Measurements from ENCODE around the gene CCDC88C. TPM values are rescaled to one million over a fixed set of nuclear protein-coding genes. Genes with fewer than 3 reads are reported as not detected.

Gene CCDC88C, protein sequence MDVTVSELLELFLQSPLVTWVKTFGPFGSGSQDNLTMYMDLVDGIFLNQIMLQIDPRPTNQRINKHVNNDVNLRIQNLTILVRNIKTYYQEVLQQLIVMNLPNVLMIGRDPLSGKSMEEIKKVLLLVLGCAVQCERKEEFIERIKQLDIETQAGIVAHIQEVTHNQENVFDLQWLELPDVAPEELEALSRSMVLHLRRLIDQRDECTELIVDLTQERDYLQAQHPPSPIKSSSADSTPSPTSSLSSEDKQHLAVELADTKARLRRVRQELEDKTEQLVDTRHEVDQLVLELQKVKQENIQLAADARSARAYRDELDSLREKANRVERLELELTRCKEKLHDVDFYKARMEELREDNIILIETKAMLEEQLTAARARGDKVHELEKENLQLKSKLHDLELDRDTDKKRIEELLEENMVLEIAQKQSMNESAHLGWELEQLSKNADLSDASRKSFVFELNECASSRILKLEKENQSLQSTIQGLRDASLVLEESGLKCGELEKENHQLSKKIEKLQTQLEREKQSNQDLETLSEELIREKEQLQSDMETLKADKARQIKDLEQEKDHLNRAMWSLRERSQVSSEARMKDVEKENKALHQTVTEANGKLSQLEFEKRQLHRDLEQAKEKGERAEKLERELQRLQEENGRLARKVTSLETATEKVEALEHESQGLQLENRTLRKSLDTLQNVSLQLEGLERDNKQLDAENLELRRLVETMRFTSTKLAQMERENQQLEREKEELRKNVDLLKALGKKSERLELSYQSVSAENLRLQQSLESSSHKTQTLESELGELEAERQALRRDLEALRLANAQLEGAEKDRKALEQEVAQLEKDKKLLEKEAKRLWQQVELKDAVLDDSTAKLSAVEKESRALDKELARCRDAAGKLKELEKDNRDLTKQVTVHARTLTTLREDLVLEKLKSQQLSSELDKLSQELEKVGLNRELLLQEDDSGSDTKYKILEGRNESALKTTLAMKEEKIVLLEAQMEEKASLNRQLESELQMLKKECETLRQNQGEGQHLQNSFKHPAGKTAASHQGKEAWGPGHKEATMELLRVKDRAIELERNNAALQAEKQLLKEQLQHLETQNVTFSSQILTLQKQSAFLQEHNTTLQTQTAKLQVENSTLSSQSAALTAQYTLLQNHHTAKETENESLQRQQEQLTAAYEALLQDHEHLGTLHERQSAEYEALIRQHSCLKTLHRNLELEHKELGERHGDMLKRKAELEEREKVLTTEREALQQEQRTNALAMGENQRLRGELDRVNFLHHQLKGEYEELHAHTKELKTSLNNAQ (N-terminal part only)
- 19.7 and 27.4 TPM in 2 replicates for total RNA-seq (2014; rRNA removed)
- Bru-seq, nascent RNA: percentile 61 among the genes with signal in this experiment
- percentile 62 among the genes with signal in this experiment for BruChase-seq, experiment 1, labeled RNA remaining after a 6-hour chase
- BruChase-seq, experiment 2, labeled RNA remaining after a 2-hour chase: percentile 58 among the genes with signal in this experiment
- long read RNA-seq, partial matches to known transcripts: 9 of 42 reads
- long read RNA-seq, other reads (novel, unspliced or antisense): 32 of 42 reads

DNA sequence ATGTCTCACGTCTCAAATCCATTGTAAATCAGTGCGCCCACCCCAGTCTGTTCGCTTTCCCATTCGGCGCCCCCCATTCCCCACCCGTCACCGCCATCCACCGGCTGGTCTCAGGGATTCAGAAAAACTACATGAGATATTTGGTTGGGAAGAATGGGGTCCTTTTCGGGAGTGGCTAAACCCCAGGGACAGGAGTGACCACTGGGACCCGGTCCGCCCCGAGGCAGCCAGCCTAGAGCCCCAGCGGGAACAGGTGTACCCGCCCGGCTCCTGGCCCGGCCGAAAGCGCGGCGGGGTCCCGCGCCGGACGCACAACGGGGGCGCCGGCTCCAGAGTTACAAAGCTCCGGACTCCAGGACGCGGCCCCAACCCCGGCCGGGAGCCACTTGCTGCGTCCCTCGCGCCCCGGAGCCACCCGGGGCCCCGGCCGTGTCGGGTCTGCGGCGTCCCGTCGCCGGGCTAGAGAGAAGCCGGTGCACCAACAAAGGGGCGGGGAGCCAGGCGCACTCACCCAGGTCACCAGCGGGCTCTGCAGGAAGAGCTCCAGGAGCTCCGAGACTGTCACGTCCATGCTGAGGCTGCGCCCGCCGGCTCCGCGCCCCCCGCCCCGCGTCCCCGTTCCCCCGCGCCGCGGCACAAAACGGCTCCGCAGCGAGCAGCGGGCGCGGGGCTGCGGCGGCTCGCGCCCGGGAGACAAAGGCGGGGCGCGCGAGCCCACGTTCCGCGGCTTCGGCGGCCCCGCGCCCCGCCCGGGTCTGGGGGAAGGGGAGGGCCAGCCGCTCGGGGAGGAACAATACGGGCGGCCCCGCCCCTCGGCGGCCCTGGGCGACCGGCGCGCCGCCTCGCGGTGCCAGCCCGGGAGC lies at the start of gene CCDC88C:
CCDC88C (minus strand) TSS at position 701 of the 863 bp plus-strand sequence; CDS start at position 571, 130 bp downstream.
- no peaks in the 10 kb centered on the region for H3K9me2 ChIP-seq (replicated peaks; ENCODE audit: low read length)
- no TSS peak for BruUV-seq (replicated peaks)

DNA sequence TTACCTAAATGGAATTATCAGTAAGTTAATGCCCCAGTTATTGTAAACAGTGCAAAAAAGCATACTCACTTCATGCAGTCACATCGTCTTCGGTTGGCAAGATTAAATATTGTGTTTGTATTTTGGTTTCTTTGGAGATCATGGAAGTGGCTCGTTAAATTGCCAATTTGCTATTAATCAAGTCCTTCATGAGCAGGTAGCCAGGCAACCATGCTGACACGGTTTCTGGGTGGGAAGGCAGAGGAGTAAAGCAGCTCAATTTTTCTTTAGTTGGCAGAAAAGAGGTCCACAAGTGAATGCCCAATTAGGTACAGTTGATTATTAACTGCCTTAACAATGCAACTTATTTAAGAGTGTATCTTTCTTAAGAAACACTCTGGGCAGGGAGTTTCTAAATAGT lies 48.6 kb upstream of the CCDC88C start:
- BruUV-seq (replicated peaks): no TSS peak
- Histone ChIP-seq H3K27ac (ENCODE audit: low read length) (no peak overlapping the region), H3K79me2 (ENCODE audit: low read length) (no peaks in the 10 kb centered on the region), H4K20me1 (ENCODE audit: low read length) (0 out of 2 replicates have a peak, but pooled peaks cover 5% of the 10 kb centered on the region), H2AFZ (ENCODE audit: low read length) (no peak overlapping the region), H3K36me3 (ENCODE audit: low read depth, low read length) (peaks cover 64% of the 10 kb centered on the region), H3K4me1 (ENCODE audit: insufficient read depth, low read length) (no peaks in the 10 kb centered on the region), H3F3A (ENCODE audit: low read length, unreplicated experiment) (no peaks in the 10 kb centered on the region), H3K9me3 (ENCODE audit: low read length) (no peaks in the 10 kb centered on the region), H3K4me3 (ENCODE audit: low read length) (no peak overlapping the region), H3K9ac (ENCODE audit: low read length) (no peak overlapping the region), H3K9me2 (replicated peaks; ENCODE audit: low read length) (no peaks in the 10 kb centered on the region), H3K4me2 (ENCODE audit: low read length) (no peak overlapping the region), H3K27me3 (ENCODE audit: low read length) (no peaks in the 10 kb centered on the region)
- ChIA-PET POLR2A (ENCODE audit: unreplicated experiment) (no interaction called here), CTCF (no interaction called here)
- ATAC-seq (no peak), DNase-seq (no peak)
- intact Hi-C loops (cut with micrococcal nuclease): no loop called here
- TF ChIP-seq EZH2 (IDR thresholded peaks at IDR 0.05; ENCODE audit: low read length, unreplicated experiment): no peak
- no peak for TF ChIP-seq EZH2phosphoT487 (IDR thresholded peaks at IDR 0.05; ENCODE audit: borderline replicate concordance, low read length)
- TF ChIP-seq, protein P1, sequence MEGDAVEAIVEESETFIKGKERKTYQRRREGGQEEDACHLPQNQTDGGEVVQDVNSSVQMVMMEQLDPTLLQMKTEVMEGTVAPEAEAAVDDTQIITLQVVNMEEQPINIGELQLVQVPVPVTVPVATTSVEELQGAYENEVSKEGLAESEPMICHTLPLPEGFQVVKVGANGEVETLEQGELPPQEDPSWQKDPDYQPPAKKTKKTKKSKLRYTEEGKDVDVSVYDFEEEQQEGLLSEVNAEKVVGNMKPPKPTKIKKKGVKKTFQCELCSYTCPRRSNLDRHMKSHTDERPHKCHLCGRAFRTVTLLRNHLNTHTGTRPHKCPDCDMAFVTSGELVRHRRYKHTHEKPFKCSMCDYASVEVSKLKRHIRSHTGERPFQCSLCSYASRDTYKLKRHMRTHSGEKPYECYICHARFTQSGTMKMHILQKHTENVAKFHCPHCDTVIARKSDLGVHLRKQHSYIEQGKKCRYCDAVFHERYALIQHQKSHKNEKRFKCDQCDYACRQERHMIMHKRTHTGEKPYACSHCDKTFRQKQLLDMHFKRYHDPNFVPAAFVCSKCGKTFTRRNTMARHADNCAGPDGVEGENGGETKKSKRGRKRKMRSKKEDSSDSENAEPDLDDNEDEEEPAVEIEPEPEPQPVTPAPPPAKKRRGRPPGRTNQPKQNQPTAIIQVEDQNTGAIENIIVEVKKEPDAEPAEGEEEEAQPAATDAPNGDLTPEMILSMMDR (conservative IDR thresholded peaks at IDR 0.05; ENCODE audit: low read depth, low read length): no peak

More for the DNA sequence above, at the start of gene CCDC88C:
- Histone ChIP-seq H3K27ac (ENCODE audit: low read length) (peak within 1 kb of the TSS; percentile 42), H2AFZ (ENCODE audit: low read length) (peak within 1 kb of the TSS; percentile 79), H3K4me2 (ENCODE audit: low read length) (peak within 1 kb of the TSS; percentile 87), H3K4me1 (ENCODE audit: insufficient read depth, low read length) (peaks cover 17% of the 10 kb centered on the region), H3K79me2 (ENCODE audit: low read length) (peaks cover 47% of the 10 kb centered on the region), H3K27me3 (ENCODE audit: low read length) (no peaks in the 10 kb centered on the region), H3K9me3 (ENCODE audit: low read length) (no peaks in the 10 kb centered on the region), H3K36me3 (ENCODE audit: low read depth, low read length) (0 out of 2 replicates have a peak, but pooled peaks cover 4% of the 10 kb centered on the region), H3K4me3 (ENCODE audit: low read length) (peak within 1 kb of the TSS; percentile 85), H3K9ac (ENCODE audit: low read length) (peak within 1 kb of the TSS; percentile 61), H4K20me1 (ENCODE audit: low read length) (no peaks in the 10 kb centered on the region), H3F3A (ENCODE audit: low read length, unreplicated experiment) (no peaks in the 10 kb centered on the region)
- TF ChIP-seq, protein P1 (conservative IDR thresholded peaks at IDR 0.05; ENCODE audit: low read depth, low read length): 0 out of 2 replicates have a peak, but pooled peaks have one; percentile 10
- TF ChIP-seq EZH2phosphoT487 (IDR thresholded peaks at IDR 0.05; ENCODE audit: borderline replicate concordance, low read length): no peak
- POLR2A ChIA-PET (ENCODE audit: unreplicated experiment): interaction anchor here (0.6 kb wide), 1 partner anchor 22 kb away, joined by 4 read pairs; no protein-coding TSS in a partner anchor
- intact Hi-C loops (cut with micrococcal nuclease): no loop called here
- ATAC-seq (peak; percentile 64), DNase-seq (peak; percentile 68)
- CTCF ChIA-PET: interaction anchor here (0.6 to 1.1 kb wide), 3 partner anchors 39 to 97 kb away, joined by 3 to 11 read pairs (median 3); no protein-coding TSS in a partner anchor

All from PC-3 (cell line).